Hematopoietic multipotent progenitor cell treated with erythropoietin and hydrocortisone succinate and interleukin-3 and kit ligand, for 17 days (in vitro differentiated cells): ENCODE data around the gene CPN2.

Experiments used
- DNase-seq: peaks from one replicate; pipeline ENCODE4 v3.0.0-alpha.2; 2015; ENCODE audit warnings: low spot score

The CPN2 gene

GRCh38 chr3:194313560-194314387 is 37.4 kb downstream of the CPN2 start:
- DNase-seq = no peak

GRCh38 chr3:194312743-194313281 is 38.3 kb downstream of the CPN2 start:
- DNase-seq = no peak

- no peak for DNase-seq
Observed at GRCh38 chr3:194312186-194312742, 38.9 kb downstream of the CPN2 start.

GRCh38 chr3:194311000-194311399 is 40.1 kb downstream of the CPN2 start:
- DNase-seq = no peak

GRCh38 chr3:194310060-194310835 is 40.9 kb downstream of the CPN2 start:
- no peak for DNase-seq

GRCh38 chr3:194308601-194309449 is 42.3 kb downstream of the CPN2 start:
- DNase-seq = no peak

- no peak for DNase-seq
Observed at GRCh38 chr3:194307849-194308248, 43.3 kb downstream of the CPN2 start.

GRCh38 chr3:194306771-194307640 is 44.1 kb downstream of the CPN2 start:
- no peak for DNase-seq

GRCh38 chr3:194306109-194306686 is 44.9 kb downstream of the CPN2 start:
- no peak for DNase-seq

- no peak for DNase-seq
Observed at GRCh38 chr3:194305356-194306108, 45.6 kb downstream of the CPN2 start.

- no peak for DNase-seq
Observed at GRCh38 chr3:194304186-194304917, 46.8 kb downstream of the CPN2 start.

- no peak for DNase-seq
Observed at GRCh38 chr3:194303749-194304148, 47.4 kb downstream of the CPN2 start.

GRCh38 chr3:194301730-194302129 is 49.4 kb downstream of the CPN2 start:
- no peak for DNase-seq

GRCh38 chr3:194300936-194301335 is 50.2 kb downstream of the CPN2 start:
- DNase-seq = no peak

- no peak for DNase-seq
Observed at GRCh38 chr3:194300382-194300758, 50.8 kb downstream of the CPN2 start.

- DNase-seq = no peak
Observed at GRCh38 chr3:194298331-194299227, 52.5 kb downstream of the CPN2 start.

GRCh38 chr3:194296454-194297263 is 54.5 kb downstream of the CPN2 start:
- no peak for DNase-seq
